22Rv1 (cell line): ENCODE measurements around the gene CLEC16A.

Experiments used
- ZFX ChIP-seq: fragments of 450-650 bp; IDR thresholded peaks from 2 replicates; pipeline ENCODE4 v1.6.1; 2017; ENCODE audit warnings: antibody characterized with exemption, borderline replicate concordance
- TF ChIP-seq, protein P1 (sequence below): fragments of 450-650 bp; IDR thresholded peaks from 2 replicates; pipeline ENCODE4 v1.5.1; 2017; ENCODE audit warnings: mild to moderate bottlenecking

DNA sequence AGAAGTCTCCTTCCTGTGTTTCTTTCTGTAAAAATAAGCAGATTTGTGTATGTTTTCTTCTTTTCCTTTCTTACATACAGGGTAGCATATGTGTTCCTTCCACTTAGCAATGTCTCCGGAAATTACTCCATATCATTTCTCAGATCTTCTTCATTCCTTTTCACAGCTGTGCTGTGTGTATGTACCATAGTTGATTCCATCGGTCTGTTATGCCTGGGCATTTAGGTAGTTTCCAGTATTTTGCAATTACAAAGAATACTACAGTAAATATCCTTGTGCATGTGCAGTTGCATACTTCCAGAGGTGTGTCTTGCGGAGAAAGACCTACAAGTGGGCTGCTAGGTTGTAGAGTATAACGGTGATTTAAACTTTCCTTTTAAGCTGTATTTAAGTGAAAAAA lies 69.8 kb downstream of the CLEC16A start:
- TF ChIP-seq, protein P1, sequence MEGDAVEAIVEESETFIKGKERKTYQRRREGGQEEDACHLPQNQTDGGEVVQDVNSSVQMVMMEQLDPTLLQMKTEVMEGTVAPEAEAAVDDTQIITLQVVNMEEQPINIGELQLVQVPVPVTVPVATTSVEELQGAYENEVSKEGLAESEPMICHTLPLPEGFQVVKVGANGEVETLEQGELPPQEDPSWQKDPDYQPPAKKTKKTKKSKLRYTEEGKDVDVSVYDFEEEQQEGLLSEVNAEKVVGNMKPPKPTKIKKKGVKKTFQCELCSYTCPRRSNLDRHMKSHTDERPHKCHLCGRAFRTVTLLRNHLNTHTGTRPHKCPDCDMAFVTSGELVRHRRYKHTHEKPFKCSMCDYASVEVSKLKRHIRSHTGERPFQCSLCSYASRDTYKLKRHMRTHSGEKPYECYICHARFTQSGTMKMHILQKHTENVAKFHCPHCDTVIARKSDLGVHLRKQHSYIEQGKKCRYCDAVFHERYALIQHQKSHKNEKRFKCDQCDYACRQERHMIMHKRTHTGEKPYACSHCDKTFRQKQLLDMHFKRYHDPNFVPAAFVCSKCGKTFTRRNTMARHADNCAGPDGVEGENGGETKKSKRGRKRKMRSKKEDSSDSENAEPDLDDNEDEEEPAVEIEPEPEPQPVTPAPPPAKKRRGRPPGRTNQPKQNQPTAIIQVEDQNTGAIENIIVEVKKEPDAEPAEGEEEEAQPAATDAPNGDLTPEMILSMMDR = no peak
- TF ChIP-seq ZFX = no peak
